ENCODE data around the gene PADI6.

DNA sequence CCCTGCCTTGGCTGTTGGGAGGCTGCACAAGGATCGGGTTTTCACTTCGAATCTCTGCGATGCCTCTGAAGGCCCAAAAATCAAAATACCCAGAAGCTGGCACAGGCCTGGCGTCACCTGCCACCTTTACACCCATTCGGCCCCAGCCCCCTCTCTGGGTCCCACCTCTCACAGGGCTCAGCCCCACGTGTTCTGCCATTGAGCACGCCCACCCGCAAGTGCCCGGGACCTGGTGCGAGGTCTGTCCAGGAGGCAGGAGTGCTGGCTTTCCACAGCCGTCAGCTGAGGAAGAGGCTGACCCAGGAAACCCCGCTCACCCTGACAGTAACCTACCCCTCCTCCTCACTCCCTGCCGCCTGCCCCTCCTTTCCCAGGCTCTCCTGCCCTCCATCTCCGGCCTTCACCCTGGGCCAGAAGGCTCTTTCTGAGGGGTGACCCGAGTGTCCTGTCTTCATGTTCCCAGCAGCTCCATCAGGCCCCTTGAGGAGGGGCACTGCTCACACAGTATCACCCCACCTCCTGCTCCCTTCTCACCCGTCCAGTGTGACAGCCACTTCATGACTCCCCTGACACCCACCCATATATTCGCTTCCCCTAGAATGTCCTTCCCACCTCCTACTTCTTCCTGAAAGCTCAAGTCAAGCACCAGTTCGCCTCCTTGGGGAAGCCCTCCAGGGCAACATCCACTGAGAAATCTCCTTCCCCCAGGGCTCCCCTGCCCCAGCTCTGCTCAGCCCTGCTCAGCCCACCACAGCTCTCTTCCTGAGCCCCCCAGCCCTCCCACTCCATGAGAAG is 54.0 kb downstream of the PADI6 start:
- TF ChIP-seq, protein P1, sequence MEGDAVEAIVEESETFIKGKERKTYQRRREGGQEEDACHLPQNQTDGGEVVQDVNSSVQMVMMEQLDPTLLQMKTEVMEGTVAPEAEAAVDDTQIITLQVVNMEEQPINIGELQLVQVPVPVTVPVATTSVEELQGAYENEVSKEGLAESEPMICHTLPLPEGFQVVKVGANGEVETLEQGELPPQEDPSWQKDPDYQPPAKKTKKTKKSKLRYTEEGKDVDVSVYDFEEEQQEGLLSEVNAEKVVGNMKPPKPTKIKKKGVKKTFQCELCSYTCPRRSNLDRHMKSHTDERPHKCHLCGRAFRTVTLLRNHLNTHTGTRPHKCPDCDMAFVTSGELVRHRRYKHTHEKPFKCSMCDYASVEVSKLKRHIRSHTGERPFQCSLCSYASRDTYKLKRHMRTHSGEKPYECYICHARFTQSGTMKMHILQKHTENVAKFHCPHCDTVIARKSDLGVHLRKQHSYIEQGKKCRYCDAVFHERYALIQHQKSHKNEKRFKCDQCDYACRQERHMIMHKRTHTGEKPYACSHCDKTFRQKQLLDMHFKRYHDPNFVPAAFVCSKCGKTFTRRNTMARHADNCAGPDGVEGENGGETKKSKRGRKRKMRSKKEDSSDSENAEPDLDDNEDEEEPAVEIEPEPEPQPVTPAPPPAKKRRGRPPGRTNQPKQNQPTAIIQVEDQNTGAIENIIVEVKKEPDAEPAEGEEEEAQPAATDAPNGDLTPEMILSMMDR (conservative IDR thresholded peaks at IDR 0.05): no peak
- no peak for TF ChIP-seq ZFX (IDR thresholded peaks at IDR 0.05)

Data from C4-2B (cell line).